Lower leg skin (tissue), 3 donors: ENCODE data around the gene SPOCK1.

Experiments
- POLR2A ChIP-seq, 2 donors: fragments of 450-650 bp; IDR thresholded peaks; one replicate each; pipeline ENCODE4 v1.6.1; 2016 to 2017; ENCODE audit warnings: antibody characterized with exemption in 2 of 2, mild to moderate bottlenecking in 1 of 2, moderate library complexity in 1 of 2
- TF ChIP-seq, protein P1 (sequence below), 3 donors: fragments of 450-650 bp; IDR thresholded peaks; one replicate each; pipeline ENCODE4 v1.5.1; 2016; ENCODE audit warnings: antibody characterized with exemption in 3 of 3, mild to moderate bottlenecking in 3 of 3, moderate library complexity in 2 of 3

DNA sequence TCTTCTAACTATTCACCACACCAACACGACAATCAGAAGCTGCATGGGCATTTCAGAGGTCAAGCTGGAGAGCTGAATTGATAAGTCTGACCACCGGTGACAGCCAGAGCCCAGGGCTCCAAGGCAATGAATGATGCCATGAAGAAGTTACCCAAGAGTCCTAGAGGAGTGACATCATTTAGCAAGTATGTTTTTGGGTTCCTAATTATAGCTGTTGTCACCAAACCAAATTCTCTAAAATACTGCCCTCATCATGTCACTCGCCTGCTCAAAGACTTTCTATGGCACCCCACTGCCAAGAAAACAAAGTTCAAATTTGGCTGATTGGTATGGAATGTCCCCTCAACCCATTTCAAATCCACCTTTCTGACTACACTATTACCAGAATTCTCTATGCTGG, 235.1 kb downstream of the SPOCK1 start:
- TF ChIP-seq, protein P1, sequence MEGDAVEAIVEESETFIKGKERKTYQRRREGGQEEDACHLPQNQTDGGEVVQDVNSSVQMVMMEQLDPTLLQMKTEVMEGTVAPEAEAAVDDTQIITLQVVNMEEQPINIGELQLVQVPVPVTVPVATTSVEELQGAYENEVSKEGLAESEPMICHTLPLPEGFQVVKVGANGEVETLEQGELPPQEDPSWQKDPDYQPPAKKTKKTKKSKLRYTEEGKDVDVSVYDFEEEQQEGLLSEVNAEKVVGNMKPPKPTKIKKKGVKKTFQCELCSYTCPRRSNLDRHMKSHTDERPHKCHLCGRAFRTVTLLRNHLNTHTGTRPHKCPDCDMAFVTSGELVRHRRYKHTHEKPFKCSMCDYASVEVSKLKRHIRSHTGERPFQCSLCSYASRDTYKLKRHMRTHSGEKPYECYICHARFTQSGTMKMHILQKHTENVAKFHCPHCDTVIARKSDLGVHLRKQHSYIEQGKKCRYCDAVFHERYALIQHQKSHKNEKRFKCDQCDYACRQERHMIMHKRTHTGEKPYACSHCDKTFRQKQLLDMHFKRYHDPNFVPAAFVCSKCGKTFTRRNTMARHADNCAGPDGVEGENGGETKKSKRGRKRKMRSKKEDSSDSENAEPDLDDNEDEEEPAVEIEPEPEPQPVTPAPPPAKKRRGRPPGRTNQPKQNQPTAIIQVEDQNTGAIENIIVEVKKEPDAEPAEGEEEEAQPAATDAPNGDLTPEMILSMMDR (IDR thresholded peaks at IDR 0.05): no peak
- no peak for TF ChIP-seq POLR2A (IDR thresholded peaks at IDR 0.05)
